ENCODE results near the gene BDNF.

DNA sequence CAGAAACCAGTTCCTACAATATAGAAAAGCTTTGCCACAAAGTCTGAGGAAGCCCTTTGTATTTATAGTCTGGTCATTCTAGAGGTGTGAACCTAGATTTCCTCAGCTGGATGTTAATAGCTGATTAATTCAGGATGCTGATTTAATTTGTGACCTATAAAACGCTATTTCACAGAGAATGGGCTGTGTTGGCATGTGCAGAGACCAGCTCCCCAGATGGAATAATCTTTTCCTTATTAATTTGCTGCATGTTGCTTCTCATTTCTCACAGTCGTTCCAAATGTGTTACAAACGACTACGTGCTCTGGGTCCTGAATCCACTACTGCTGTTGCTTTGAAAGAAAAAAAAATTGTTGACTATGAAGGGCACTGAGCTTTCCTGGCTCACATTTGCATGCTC, 49.3 kb downstream of the BDNF start:
- no peak for TF ChIP-seq POLR2AphosphoS5 (IDR thresholded peaks at IDR 0.05; ENCODE audit: low read depth, low read length)
- TF ChIP-seq, protein P1, sequence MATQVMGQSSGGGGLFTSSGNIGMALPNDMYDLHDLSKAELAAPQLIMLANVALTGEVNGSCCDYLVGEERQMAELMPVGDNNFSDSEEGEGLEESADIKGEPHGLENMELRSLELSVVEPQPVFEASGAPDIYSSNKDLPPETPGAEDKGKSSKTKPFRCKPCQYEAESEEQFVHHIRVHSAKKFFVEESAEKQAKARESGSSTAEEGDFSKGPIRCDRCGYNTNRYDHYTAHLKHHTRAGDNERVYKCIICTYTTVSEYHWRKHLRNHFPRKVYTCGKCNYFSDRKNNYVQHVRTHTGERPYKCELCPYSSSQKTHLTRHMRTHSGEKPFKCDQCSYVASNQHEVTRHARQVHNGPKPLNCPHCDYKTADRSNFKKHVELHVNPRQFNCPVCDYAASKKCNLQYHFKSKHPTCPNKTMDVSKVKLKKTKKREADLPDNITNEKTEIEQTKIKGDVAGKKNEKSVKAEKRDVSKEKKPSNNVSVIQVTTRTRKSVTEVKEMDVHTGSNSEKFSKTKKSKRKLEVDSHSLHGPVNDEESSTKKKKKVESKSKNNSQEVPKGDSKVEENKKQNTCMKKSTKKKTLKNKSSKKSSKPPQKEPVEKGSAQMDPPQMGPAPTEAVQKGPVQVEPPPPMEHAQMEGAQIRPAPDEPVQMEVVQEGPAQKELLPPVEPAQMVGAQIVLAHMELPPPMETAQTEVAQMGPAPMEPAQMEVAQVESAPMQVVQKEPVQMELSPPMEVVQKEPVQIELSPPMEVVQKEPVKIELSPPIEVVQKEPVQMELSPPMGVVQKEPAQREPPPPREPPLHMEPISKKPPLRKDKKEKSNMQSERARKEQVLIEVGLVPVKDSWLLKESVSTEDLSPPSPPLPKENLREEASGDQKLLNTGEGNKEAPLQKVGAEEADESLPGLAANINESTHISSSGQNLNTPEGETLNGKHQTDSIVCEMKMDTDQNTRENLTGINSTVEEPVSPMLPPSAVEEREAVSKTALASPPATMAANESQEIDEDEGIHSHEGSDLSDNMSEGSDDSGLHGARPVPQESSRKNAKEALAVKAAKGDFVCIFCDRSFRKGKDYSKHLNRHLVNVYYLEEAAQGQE (IDR thresholded peaks at IDR 0.05; ENCODE audit: insufficient read depth in 1 of 2, low read depth in 2 of 2, low read length in 2 of 2) = no peak
- TF ChIP-seq SIN3A (IDR thresholded peaks at IDR 0.05; ENCODE audit: borderline replicate concordance, insufficient read depth, low read length) = no peak
- no peak for TF ChIP-seq FOXP2 (optimal IDR thresholded peaks at IDR 0.05; ENCODE audit: borderline replicate concordance, extremely low read depth, extremely low read length, insufficient read depth)
- TF ChIP-seq TAF1 (IDR thresholded peaks at IDR 0.05; ENCODE audit: borderline replicate concordance, insufficient read depth, low read length) = no peak
